Measurements from ENCODE around the gene TAOK1. TPM values are rescaled to one million over a fixed set of nuclear protein-coding genes. Genes with fewer than 3 reads are reported as not detected.

Gene TAOK1
- total RNA-seq, 1 donor from 2014 or later: 95.5 TPM

DNA sequence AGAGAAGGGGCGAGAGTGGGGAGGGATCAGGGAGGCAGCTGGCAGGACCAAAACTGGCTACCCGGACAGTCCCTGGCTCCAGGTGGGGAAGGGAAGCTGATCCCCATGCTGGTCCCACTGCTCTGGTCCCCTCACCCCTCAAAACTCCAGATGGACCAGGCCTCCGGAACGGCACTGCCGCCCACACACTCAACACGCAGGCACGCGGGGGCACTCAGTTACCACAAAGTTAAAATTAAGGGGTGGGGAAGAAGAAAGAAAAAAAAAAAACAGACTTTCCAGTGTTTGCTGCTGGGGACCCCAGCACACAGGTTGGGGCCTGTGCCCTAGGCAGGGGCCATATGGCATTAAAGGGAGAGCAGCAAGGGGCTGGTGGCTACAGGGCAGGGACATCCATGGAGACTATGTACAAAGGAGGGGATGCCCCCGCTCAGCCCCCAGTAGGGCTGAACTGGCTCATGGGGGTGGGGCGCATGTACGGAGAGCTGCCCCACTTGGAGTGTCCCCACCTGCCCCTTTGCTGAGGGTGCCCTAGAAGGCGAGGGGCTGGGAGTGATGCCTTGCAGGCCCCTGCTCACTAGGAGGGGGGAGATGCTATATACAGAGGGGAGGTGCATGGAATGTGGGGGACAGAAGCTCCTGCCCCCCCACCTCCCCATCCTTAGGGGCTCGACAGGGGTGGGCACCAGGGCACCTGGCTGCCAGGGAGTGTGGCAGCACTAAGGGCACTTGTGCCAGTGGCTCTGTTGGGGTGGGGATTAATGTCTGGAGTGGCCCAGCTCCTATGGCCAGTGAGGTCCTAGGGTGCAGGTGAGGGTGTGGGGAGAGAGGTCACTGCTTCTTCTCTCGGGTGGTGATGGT, 183.9 kb downstream of the TAOK1 start:
- no peaks in the 10 kb centered on the region for H3K9me3 Mint-ChIP-seq (ENCODE audit: unreplicated experiment)
- peaks cover 4% of the 10 kb centered on the region for H3K4me1 Mint-ChIP-seq (ENCODE audit: unreplicated experiment)
- DNase-seq (ENCODE audit: low spot score): no peak
- peaks cover 28% of the 10 kb centered on the region for H3K36me3 Mint-ChIP-seq (ENCODE audit: low read depth, unreplicated experiment)
- TF ChIP-seq, protein P1, sequence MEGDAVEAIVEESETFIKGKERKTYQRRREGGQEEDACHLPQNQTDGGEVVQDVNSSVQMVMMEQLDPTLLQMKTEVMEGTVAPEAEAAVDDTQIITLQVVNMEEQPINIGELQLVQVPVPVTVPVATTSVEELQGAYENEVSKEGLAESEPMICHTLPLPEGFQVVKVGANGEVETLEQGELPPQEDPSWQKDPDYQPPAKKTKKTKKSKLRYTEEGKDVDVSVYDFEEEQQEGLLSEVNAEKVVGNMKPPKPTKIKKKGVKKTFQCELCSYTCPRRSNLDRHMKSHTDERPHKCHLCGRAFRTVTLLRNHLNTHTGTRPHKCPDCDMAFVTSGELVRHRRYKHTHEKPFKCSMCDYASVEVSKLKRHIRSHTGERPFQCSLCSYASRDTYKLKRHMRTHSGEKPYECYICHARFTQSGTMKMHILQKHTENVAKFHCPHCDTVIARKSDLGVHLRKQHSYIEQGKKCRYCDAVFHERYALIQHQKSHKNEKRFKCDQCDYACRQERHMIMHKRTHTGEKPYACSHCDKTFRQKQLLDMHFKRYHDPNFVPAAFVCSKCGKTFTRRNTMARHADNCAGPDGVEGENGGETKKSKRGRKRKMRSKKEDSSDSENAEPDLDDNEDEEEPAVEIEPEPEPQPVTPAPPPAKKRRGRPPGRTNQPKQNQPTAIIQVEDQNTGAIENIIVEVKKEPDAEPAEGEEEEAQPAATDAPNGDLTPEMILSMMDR (IDR thresholded peaks at IDR 0.05; ENCODE audit: unreplicated experiment): no peak
- no peak overlapping the region for H3K4me3 Mint-ChIP-seq (ENCODE audit: unreplicated experiment)
- H3K27me3 Mint-ChIP-seq (ENCODE audit: unreplicated experiment): peaks cover 14% of the 10 kb centered on the region
- no peak overlapping the region for H3K27ac Mint-ChIP-seq (ENCODE audit: unreplicated experiment)

DNA sequence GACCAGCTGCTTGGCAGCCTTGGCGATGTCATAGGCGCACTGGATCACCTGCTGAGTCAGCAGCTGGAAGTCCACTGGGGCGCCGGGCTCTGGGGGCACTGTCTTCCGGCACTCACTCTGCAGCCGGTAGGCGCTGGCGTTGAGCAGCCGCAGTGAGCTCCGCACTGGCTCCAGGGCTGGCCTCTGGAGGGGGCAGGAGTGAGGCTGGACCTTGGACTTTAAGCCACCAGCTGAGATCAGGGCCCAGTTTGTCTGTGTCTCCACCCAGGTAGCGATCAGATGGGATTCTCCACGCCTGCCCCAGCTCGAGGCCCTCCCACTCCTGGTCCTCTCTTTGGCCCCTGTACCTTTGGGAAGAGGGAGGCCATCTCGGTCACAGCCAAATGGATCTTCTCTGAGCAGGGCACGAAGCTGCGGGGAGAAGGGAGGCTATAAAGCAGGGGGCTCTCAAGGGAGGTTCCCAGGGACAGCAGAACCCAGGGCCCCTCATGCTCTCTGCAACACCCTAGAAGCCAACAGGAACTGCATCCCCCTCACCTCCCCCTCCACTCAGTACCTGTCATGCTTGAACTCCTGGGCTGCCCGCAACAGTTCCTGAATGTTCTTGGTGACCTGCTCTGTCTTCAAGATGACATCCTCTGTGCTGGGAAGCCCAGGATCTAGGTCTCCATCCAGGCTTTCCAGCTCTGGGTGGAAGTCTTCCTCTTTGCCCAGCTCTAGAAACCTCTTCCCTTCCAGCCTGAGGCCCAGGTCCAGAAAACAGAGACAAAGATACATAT, 184.8 kb downstream of the TAOK1 start:
- TF ChIP-seq, protein P1 (IDR thresholded peaks at IDR 0.05; ENCODE audit: unreplicated experiment): no peak
- H3K36me3 Mint-ChIP-seq (ENCODE audit: low read depth, unreplicated experiment): peaks cover 36% of the 10 kb centered on the region
- H3K4me3 Mint-ChIP-seq (ENCODE audit: unreplicated experiment): peak overlapping the region; percentile 47
- H3K27ac Mint-ChIP-seq (ENCODE audit: unreplicated experiment): no peak overlapping the region
- H3K9me3 Mint-ChIP-seq (ENCODE audit: unreplicated experiment): no peaks in the 10 kb centered on the region
- no peak for DNase-seq (ENCODE audit: low spot score)
- H3K4me1 Mint-ChIP-seq (ENCODE audit: unreplicated experiment): peaks cover 5% of the 10 kb centered on the region
- peaks cover 22% of the 10 kb centered on the region for H3K27me3 Mint-ChIP-seq (ENCODE audit: unreplicated experiment)

DNA sequence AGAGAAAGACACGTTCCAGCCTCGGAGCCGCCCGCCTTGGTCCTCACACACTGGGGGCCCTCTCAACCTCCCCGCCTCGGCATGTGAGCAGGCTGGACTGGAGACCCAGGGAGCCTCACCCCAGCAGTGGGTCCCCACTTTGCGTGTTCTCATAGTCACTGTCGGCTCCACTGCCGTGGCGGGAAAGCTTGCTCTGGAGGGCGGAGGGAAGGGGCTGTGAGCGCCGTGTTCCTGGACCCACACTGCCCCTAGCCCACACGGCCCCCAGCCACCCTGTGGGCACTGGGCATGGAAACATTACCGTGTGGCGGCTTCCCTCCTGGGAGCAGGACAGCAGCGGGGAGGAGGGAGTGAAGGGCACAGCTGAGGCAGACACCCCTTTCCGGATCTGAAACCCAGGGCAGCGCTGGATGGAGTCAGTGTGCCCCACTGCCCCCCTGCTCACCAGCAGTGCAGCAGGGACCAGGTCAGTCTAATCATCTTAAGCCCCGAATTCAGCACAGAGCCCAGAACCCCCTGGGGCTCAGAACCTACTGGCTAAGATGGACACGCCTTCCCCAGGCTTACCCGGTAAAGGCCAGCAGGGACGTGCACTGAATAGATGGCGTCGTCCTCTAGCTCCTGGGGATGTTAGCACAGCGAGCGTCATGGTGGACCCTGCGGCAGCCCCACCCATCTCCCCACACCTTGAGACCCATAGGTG, 185.5 kb downstream of the TAOK1 start:
- DNase-seq (ENCODE audit: low spot score): no peak
- H3K36me3 Mint-ChIP-seq (ENCODE audit: low read depth, unreplicated experiment): peaks cover 40% of the 10 kb centered on the region
- H3K27me3 Mint-ChIP-seq (ENCODE audit: unreplicated experiment): peaks cover 20% of the 10 kb centered on the region

DNA sequence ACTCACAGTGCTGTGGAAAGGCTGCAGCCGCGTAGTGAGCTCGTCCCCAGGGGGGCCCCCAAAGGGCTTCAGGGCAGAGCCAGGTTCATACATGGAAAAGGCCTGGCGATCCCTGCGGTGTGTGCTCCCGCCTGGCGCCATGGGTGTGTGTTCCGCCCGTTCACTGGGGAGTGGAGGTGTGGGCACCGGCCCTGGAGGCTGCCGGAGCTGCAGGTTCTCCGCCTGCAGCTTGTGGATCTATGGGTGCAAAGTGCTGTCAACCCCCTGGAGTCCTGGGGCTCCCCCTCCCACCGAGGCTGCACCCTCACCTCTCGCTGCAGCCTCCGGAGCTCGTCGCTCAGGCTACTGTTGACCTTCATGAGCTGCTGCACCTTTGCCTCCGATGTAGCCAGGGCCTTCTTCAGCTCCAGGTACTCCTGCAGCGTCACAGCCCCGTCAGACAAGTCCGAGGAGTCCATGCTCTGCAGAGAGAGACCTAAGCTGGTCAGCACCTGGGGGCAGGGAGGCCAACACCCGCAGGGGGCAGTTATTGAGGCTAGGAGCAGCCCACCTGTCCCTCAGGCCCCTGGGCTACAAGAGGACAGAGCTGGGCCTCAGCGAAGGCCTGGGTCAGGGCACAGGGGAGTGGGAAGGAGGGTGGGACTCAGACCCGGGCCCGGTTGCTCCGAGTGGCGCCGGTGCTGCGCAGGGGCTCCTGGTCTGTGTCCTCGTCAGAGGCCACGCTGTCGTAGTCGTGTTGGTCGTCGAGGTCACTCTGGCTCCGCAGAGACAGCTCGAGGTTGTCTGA, 186.2 kb downstream of the TAOK1 start:
- Mint-ChIP-seq H3K27me3 (ENCODE audit: unreplicated experiment) (peaks cover 24% of the 10 kb centered on the region), H3K36me3 (ENCODE audit: low read depth, unreplicated experiment) (peaks cover 36% of the 10 kb centered on the region), H3K27ac (ENCODE audit: unreplicated experiment) (no peak overlapping the region), H3K4me3 (ENCODE audit: unreplicated experiment) (no peak overlapping the region), H3K4me1 (ENCODE audit: unreplicated experiment) (peaks cover 3% of the 10 kb centered on the region), H3K9me3 (ENCODE audit: unreplicated experiment) (no peaks in the 10 kb centered on the region)
- TF ChIP-seq, protein P1 (IDR thresholded peaks at IDR 0.05; ENCODE audit: unreplicated experiment): no peak
- DNase-seq (ENCODE audit: low spot score): no peak

More for the DNA sequence above, 185.5 kb downstream of the TAOK1 start:
- H3K27ac Mint-ChIP-seq (ENCODE audit: unreplicated experiment): no peak overlapping the region
- no peaks in the 10 kb centered on the region for H3K9me3 Mint-ChIP-seq (ENCODE audit: unreplicated experiment)
- peak overlapping the region; percentile 47 for H3K4me3 Mint-ChIP-seq (ENCODE audit: unreplicated experiment)
- TF ChIP-seq, protein P1 (IDR thresholded peaks at IDR 0.05; ENCODE audit: unreplicated experiment): no peak
- H3K4me1 Mint-ChIP-seq (ENCODE audit: unreplicated experiment): peaks cover 5% of the 10 kb centered on the region

All from endothelial cell (in vitro differentiated cells).